T-helper 2 cell treated with Interferon-gamma antibody and Interleukin-4, amounts not matched to agents 5 μg/mL and 100 μg/mL, for 36 hours (primary cell): Measurements from ENCODE around the gene ACSL3.

Source experiments
- DNase-seq: peaks from one replicate; pipeline ENCODE4 v3.0.0; 2021; ENCODE audit warnings: low spot score
- H3K27ac Mint-ChIP-seq: one replicate; pipeline ENCODE4 v1.8.0; 2021; ENCODE audit warnings: mild to moderate bottlenecking, mixed read lengths
- H3K27me3 Mint-ChIP-seq: one replicate; pipeline ENCODE4 v1.8.0; 2021; ENCODE audit warnings: low read depth, mixed read lengths
- H3K36me3 Mint-ChIP-seq: one replicate; pipeline ENCODE4 v1.8.0; 2021; ENCODE audit warnings: low read depth, mixed read lengths
- H3K4me1 Mint-ChIP-seq: one replicate; pipeline ENCODE4 v1.8.0; 2021; ENCODE audit warnings: low read depth, mixed read lengths
- H3K4me3 Mint-ChIP-seq: one replicate; pipeline ENCODE4 v1.8.0; 2022; ENCODE audit warnings: mild to moderate bottlenecking, moderate library complexity, mixed read lengths
- H3K9me3 Mint-ChIP-seq: one replicate; pipeline ENCODE4 v1.8.0; 2021; ENCODE audit warnings: mixed read lengths

Gene ACSL3

GRCh38 chr2:222860740-222861410 lies at the start of gene ACSL3:
Gene ACSL3, plus strand, starts transcription at chr2:222861036. Its CDS starts 47,737 bp downstream, at chr2:222908773.
- Mint-ChIP-seq H3K36me3 (peaks cover 3% of the 10 kb centered on the region), H3K27ac (peak within 1 kb of the TSS; percentile 89), H3K27me3 (peaks cover 9% of the 10 kb centered on the region), H3K4me3 (peak within 1 kb of the TSS; percentile 70), H3K9me3 (no peaks in the 10 kb centered on the region), H3K4me1 (peaks cover 10% of the 10 kb centered on the region)
- DNase-seq = peak; percentile 96

- Mint-ChIP-seq H3K4me1 (peaks cover 18% of the 10 kb centered on the region), H3K27me3 (no peaks in the 10 kb centered on the region)
Observed at GRCh38 chr2:222811828-222812227, 49.0 kb upstream of the ACSL3 start.

GRCh38 chr2:222813177-222813843 lies 47.5 kb upstream of the ACSL3 start:
- peaks cover 18% of the 10 kb centered on the region for H3K4me1 Mint-ChIP-seq
- H3K36me3 Mint-ChIP-seq = no peaks in the 10 kb centered on the region
- no peak overlapping the region for H3K4me3 Mint-ChIP-seq
- no peaks in the 10 kb centered on the region for H3K9me3 Mint-ChIP-seq
- peak; percentile 60 for DNase-seq
- no peaks in the 10 kb centered on the region for H3K27me3 Mint-ChIP-seq
- H3K27ac Mint-ChIP-seq = peak overlapping the region; percentile 11

More at GRCh38 chr2:222811828-222812227, 49.0 kb upstream of the ACSL3 start:
- Mint-ChIP-seq H3K36me3 (no peaks in the 10 kb centered on the region), H3K9me3 (no peaks in the 10 kb centered on the region), H3K27ac (peak overlapping the region; percentile 16), H3K4me3 (no peak overlapping the region)
- DNase-seq = no peak

- Mint-ChIP-seq H3K4me3 (no peak overlapping the region), H3K27me3 (peaks cover 4% of the 10 kb centered on the region), H3K4me1 (peaks cover 2% of the 10 kb centered on the region), H3K36me3 (no peaks in the 10 kb centered on the region), H3K9me3 (no peaks in the 10 kb centered on the region), H3K27ac (no peak overlapping the region)
- DNase-seq = no peak
Observed at GRCh38 chr2:222819722-222820333, 41.0 kb upstream of the ACSL3 start.

- no peak for DNase-seq
- no peaks in the 10 kb centered on the region for H3K36me3 Mint-ChIP-seq
- H3K4me1 Mint-ChIP-seq = peaks cover 2% of the 10 kb centered on the region
- no peak overlapping the region for H3K4me3 Mint-ChIP-seq
- H3K27me3 Mint-ChIP-seq = peaks cover 14% of the 10 kb centered on the region
- H3K9me3 Mint-ChIP-seq = no peaks in the 10 kb centered on the region
- no peak overlapping the region for H3K27ac Mint-ChIP-seq
Observed at GRCh38 chr2:222823183-222823930, 37.5 kb upstream of the ACSL3 start.

GRCh38 chr2:222825031-222825430 lies 35.8 kb upstream of the ACSL3 start:
- H3K4me3 Mint-ChIP-seq = no peak overlapping the region
- H3K27me3 Mint-ChIP-seq = peaks cover 14% of the 10 kb centered on the region
- H3K9me3 Mint-ChIP-seq = no peaks in the 10 kb centered on the region
- no peaks in the 10 kb centered on the region for H3K4me1 Mint-ChIP-seq
- no peaks in the 10 kb centered on the region for H3K36me3 Mint-ChIP-seq
- no peak overlapping the region for H3K27ac Mint-ChIP-seq
- DNase-seq = no peak

- no peaks in the 10 kb centered on the region for H3K4me1 Mint-ChIP-seq
- no peak overlapping the region for H3K4me3 Mint-ChIP-seq
Observed at GRCh38 chr2:222827417-222827816, 33.4 kb upstream of the ACSL3 start.

GRCh38 chr2:222828572-222828971 lies 32.3 kb upstream of the ACSL3 start:
- Mint-ChIP-seq H3K27ac (no peak overlapping the region), H3K4me1 (no peaks in the 10 kb centered on the region), H3K9me3 (no peaks in the 10 kb centered on the region), H3K36me3 (no peaks in the 10 kb centered on the region), H3K27me3 (peaks cover 18% of the 10 kb centered on the region), H3K4me3 (no peak overlapping the region)
- no peak for DNase-seq

More at GRCh38 chr2:222827417-222827816, 33.4 kb upstream of the ACSL3 start:
- no peaks in the 10 kb centered on the region for H3K36me3 Mint-ChIP-seq
- no peak for DNase-seq
- H3K9me3 Mint-ChIP-seq = no peaks in the 10 kb centered on the region
- H3K27me3 Mint-ChIP-seq = peaks cover 14% of the 10 kb centered on the region
- H3K27ac Mint-ChIP-seq = no peak overlapping the region

- H3K4me1 Mint-ChIP-seq = peaks cover under 1% of the 10 kb centered on the region
- no peaks in the 10 kb centered on the region for H3K36me3 Mint-ChIP-seq
- peaks cover 14% of the 10 kb centered on the region for H3K27me3 Mint-ChIP-seq
- no peak for DNase-seq
- no peak overlapping the region for H3K27ac Mint-ChIP-seq
- H3K9me3 Mint-ChIP-seq = no peaks in the 10 kb centered on the region
- no peak overlapping the region for H3K4me3 Mint-ChIP-seq
Observed at GRCh38 chr2:222830164-222830563, 30.7 kb upstream of the ACSL3 start.

- Mint-ChIP-seq H3K4me3 (no peak overlapping the region), H3K27ac (no peak overlapping the region), H3K27me3 (peaks cover 18% of the 10 kb centered on the region), H3K4me1 (peaks cover 3% of the 10 kb centered on the region), H3K9me3 (no peaks in the 10 kb centered on the region), H3K36me3 (no peaks in the 10 kb centered on the region)
- no peak for DNase-seq
Observed at GRCh38 chr2:222833410-222833809, 27.4 kb upstream of the ACSL3 start.

- Mint-ChIP-seq H3K9me3 (no peaks in the 10 kb centered on the region), H3K36me3 (no peaks in the 10 kb centered on the region), H3K27me3 (peaks cover 20% of the 10 kb centered on the region), H3K4me1 (peaks cover 7% of the 10 kb centered on the region), H3K27ac (no peak overlapping the region), H3K4me3 (no peak overlapping the region)
- no peak for DNase-seq
Observed at GRCh38 chr2:222835143-222835822, 25.6 kb upstream of the ACSL3 start.

- H3K4me3 Mint-ChIP-seq = no peak overlapping the region
- DNase-seq = no peak
- peaks cover 11% of the 10 kb centered on the region for H3K4me1 Mint-ChIP-seq
- H3K27ac Mint-ChIP-seq = no peak overlapping the region
- H3K9me3 Mint-ChIP-seq = no peaks in the 10 kb centered on the region
- no peaks in the 10 kb centered on the region for H3K36me3 Mint-ChIP-seq
- H3K27me3 Mint-ChIP-seq = peaks cover 20% of the 10 kb centered on the region
Observed at GRCh38 chr2:222835823-222836151, 25.0 kb upstream of the ACSL3 start.

GRCh38 chr2:222837643-222838056 lies 23.2 kb upstream of the ACSL3 start:
- Mint-ChIP-seq H3K9me3 (no peaks in the 10 kb centered on the region), H3K4me1 (peaks cover 18% of the 10 kb centered on the region), H3K27ac (no peak overlapping the region), H3K27me3 (peaks cover 20% of the 10 kb centered on the region), H3K4me3 (no peak overlapping the region), H3K36me3 (no peaks in the 10 kb centered on the region)
- no peak for DNase-seq
